Mucosa of gallbladder (tissue), 1 donor: Measurements from ENCODE around the gene AP2A2. TPM values are rescaled to one million over a fixed set of nuclear protein-coding genes. Genes with fewer than 3 reads are reported as not detected.

Experiments
- DNase-seq: peaks from one replicate; pipeline ENCODE4 v3.0.0-alpha.2; 2020; ENCODE audit warnings: low spot score
- total RNA-seq: library from RNA; stranded (reverse); gene quantifications from one replicate; pipeline ENCODE4 v1.2.1, GENCODE V29; 2021
- donor health status: DM: no; HTN: no; CAD: no.

AP2A2 gene
- 91.8 TPM for total RNA-seq

DNA sequence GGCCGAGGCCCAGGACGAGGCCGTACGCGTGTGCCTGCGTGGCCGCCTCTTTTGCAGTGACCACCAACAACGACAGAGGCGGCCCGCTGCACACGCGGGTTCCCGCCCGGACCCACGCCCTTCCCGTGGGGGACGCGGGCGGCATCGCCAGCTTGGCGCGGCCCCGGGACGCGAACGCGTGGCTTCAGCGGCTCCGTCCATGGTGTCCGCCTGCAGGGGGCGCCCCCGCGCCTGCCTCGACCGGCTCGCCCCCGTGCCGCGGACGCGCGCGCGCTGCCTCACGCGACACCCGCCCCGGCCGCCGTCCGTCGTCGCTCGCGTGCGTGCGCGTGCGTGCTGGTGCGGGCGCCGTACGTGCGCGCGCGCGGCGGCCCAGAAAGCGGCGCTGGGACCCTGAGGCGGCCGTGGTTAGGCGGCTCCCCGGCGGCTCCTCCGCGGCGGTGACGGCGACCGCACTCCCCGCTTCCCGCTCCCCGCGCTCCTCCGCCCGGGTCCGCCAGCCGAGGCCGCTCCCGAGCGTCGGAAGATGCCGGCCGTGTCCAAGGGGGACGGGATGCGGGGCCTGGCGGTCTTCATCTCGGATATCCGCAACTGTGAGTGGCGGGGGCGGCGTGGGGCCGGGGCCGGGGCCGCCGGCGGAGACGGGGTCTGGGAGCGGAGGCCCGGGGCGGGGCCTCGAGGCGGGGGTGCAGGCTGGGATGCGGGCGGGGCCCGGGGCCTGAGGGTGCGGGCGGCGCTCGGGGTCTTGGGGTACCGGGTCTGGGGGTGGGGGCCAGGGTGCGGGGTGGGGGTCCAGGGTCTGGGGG lies at the start of gene AP2A2:
AP2A2 (plus strand) TSS at position 375 of the 806 bp plus-strand sequence; CDS start at position 527, 152 bp downstream.
- DNase-seq = peak; percentile 90

DNA sequence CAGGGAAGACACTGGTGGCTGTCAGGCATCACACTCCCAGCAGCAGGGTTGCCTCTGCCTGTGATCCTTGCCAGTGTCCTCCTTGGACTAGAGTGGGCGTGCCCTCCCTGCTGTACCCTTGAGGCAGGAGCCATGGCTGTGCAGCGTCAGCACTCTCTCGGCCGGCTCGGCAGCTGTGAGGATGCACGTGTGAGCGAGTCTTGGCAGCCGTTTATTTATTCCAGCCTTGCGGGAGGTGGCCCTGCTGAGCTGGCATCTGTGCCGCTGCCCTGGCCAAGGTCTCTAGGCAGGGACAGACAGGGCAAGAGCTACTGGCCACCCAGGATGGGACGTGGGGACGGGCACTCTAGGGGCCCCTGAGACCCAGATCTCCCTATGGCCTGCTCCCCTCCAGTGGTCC lies 49.1 kb upstream of the AP2A2 start:
- DNase-seq = peak; percentile 25

DNA sequence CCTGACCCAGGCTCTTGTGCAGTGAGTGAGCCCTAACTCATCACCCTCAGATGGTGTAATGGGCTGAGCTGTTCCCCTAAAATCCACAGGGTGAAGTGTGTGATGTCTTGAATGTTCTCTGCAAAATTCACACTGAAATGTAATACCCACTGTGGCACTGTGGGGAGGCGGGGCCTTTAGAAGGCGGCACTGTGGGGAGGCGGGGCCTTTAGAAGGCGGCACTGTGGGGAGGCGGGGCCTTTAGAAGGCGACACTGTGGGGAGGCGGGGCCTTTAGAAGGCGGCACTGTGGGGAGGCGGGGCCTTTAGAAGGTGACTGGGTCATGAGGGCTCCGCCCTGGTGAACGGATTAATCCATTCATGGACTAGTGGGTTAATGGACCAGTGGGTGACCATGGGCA lies 48.1 kb upstream of the AP2A2 start:
- no peak for DNase-seq

DNA sequence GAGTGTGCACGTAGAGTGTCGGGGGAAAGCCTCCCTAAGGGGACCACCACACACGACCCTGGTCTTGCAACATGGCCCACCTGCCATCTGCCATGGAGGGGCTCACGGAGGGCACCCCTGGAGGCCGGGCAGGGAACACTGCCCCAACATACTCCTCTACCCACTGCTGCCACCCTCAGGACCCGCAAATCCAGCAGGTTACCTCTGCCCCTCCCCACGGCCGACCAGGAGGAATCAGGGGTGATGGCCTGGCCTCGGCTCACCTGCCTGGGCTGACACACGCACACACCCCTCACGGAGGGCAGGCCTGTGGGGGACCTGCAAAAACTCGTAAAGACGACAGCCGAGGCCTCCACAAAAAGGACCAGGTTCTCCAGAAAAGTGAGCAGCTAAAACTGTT lies 45.2 kb upstream of the AP2A2 start:
- DNase-seq = no peak

DNA sequence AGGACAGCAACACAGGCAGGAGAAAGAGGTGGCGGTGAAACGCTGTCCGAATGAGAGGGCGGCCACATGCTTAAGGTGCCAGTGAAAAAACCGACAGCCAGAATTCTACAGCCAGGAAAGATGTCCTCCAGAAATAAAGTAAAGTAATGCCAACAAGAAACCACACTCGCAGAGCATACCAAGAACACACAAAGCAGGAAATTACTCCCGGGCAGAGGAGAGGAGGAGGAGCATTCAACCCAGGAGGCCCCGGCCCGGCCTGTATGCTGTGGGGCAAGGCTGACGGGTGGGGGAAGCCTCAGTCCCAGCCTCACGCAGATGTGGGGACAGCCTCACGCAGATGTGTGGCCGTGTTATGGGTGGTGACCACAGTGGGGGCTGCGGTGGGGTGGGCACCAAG lies 43.1 kb upstream of the AP2A2 start:
- DNase-seq = no peak

DNA sequence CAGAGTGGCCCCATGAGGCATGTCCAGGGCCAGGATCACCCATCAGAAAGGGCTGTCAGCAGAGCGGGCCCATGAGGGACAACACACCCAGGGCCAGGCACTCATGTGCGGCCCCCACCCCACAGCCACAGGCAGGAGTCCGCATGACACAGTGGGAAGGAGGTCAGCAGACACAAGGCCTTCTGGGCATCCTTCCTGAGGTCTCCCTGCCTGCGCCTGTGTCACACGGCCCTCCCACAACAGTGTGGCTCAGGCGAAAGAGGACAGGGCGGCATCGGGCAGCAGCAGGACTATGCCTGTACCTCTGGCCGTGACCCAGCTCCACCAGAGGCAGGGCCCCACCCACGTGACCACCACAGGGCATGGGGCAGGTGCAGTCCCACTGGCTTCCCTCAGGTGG lies 42.1 kb upstream of the AP2A2 start:
- no peak for DNase-seq

DNA sequence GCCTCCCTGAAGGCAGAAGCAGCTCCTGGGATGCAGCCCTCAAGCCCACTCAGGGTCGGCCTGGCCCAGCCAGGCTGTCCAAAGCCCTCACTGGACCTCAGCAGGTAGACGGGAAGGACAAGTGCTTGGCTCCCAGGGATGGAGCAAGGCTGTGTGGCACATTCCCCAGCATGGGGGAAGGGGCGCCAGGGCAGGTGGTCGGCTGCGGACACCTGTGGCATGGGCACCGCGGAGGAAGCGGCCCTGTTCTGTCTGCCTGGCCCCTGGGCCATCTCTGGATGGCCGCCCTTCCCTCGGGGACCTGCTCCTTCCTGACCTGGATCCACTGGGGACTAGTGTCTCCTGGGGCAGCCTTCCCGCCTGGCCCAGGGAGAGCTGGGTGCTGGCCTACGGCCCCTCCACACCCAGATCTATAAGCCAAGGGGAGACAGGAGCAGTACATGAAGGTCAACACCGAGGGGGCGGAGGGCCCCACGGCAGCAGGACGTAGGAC lies 41.0 kb upstream of the AP2A2 start:
- no peak for DNase-seq

DNA sequence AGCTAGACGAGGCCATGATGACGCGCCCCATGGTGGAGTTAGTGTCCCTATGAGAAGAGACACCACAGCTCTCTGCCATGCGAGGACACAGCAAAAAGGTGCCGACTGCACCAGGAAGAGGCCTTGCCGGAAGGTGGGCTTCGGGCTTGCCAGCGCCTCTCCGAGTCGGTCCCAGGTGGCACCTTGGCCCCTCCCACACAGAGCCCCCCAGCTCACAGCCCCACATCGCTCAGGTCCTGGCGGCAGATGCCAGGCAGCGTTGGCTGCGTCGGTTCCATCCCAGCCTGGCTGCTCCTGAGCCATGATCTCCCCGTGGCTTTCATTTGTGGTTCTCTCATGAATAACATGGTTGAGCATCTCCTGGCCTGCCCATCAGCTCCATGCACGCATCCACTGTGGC lies 39.1 kb upstream of the AP2A2 start:
- no peak for DNase-seq

DNA sequence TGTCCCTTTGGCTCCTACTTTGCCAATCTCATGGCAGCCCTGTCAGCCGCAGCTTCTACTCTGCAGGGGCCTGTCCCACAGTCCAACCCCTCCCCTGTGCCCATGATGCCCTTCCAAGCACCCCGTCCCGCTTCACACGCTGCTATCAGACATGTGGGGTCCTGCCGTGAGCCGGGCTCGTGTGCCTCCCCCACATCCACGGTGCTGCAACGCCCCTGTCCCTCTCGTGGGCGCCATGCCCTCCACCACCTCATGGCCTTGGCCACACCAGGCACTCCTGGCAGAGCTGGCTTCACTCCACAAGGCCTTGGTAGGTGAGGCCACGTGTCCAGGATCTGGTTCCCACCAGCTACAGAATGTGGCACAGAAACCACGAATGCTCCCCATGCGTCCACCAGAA lies 38.1 kb upstream of the AP2A2 start:
- DNase-seq = no peak

DNA sequence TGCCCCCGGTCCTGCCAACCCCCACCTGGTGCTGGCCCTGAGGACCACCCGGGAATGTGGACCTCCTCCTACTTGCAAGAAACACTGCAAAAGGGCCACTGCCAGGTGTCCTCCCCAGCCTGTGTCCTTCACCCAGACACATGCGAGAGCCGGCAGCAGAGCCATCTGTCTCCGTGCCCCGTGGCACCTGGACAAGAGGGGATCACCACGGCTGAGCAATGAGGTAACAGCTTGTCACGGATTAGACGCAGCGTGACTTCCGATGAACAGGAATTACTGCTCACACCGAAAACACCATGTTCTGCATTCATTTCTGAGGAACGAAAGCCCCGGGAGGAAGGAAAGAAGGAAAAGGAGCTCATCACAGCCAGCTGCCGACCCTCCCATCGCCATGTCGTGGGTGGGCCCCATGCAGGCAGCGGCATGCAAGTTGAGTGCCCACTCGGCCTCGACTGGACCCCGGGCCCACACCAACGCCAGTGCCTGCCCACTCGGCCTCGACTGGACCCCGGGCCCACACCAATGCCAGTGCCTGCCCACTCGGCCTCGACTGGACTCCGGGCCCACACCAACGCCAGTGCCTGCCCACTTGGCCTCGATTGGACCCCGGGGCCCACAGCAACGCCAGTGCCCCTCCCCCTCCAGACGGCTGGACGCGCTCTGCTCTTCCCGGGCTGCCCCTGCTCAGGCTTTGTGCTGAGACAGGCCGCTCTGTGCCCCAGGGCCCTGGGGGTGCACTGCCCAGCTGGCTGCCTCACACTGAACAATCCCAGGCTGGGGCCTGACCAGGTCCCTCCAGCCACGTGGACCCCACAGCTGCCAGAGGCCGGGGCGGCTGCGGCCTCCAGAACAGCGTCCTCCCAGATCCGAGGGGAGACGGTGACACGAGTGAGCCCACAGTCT lies 37.1 kb upstream of the AP2A2 start:
- DNase-seq = no peak

DNA sequence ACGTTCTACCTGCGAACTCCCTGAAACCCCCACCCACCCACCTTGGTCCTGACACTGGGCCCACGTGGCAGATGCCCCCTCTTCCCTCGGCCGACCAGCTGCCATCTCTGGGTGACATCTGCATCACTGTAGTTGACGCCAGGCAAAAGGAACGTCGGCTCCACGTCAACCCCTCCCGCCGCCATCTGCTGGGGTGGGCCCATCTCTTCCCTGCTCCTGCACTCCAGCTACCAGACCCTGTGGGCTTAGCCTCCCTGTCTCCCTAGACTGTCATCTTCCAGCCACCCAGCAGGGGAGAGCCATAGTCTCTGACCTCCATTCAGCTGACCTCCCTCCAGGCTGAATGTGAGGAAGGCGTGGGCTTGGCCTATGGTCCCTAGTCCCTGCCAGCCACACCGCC lies 36.4 kb upstream of the AP2A2 start:
- no peak for DNase-seq

DNA sequence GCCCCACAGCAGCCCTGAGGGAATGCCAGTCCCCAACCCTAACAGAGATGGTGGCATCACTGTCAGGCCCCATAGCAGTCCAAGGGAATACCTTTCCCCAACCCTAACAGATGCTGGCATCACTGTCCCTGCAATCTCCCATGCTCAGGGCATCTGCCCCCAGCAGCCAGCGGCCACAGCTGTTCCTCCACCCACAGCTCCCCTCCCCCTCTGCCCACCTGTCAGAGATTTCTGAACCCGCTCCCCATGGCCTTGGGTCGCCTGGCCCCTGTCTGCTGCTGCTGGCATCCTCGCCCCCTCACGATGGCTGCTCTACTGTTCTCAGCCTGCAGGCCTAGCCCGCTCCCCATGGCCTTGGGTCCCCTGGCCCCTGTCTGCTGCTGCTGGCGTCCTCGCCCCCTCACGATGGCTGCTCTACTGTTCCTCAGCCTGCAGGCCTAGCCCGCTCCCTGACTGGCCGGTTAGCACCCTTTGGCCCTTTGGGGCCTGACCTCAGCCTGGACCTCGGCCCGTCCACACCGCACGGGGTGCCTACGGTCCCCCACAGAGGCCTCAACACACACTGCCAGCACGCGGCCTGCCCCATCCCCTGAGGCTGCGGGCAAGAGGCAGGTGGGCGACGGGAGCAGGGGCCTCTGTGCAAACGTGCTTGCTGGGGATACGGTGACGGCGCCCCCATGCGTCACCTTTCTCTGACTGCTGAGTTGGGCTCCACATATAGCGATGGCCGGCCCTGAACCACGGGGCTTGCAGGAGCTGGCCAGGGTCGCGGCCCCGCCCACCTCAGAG lies 35.8 kb upstream of the AP2A2 start:
- DNase-seq = no peak

DNA sequence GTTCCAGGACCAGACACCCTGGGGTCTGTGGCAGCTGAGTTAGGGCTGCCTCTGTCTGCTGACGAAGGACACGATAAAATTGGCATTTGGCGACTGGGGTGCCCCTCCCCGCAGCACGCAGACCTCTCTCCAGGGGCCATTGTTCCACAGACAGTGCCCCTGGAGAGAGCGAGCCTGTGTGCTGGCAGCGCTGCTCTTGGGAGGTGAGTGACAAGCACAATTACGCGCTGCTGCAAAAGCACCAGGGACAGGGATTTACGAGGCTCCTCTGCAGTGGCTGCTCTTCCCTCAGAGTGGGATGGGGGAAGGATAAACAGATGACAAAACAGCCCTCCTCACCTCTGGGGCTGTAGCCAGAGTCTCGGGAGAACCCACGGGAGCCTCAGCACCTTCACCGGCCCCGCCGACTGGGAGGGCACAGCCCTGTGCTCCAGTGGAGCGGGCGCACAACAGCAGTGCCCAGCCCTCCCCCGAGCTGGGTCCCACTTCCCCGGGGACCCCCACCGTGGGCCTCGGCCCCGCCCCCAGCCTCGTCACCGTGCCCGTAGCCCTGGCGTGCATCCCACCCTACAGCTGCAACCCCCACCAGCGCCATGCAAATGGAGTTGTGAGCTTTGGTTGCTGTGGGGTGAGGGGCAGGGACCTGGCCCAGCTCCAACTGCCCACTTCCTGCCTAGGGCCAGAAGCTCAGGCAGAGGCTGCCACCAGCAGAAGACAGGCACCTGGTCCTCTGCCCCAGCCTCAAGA lies 34.7 kb upstream of the AP2A2 start:
- no peak for DNase-seq

DNA sequence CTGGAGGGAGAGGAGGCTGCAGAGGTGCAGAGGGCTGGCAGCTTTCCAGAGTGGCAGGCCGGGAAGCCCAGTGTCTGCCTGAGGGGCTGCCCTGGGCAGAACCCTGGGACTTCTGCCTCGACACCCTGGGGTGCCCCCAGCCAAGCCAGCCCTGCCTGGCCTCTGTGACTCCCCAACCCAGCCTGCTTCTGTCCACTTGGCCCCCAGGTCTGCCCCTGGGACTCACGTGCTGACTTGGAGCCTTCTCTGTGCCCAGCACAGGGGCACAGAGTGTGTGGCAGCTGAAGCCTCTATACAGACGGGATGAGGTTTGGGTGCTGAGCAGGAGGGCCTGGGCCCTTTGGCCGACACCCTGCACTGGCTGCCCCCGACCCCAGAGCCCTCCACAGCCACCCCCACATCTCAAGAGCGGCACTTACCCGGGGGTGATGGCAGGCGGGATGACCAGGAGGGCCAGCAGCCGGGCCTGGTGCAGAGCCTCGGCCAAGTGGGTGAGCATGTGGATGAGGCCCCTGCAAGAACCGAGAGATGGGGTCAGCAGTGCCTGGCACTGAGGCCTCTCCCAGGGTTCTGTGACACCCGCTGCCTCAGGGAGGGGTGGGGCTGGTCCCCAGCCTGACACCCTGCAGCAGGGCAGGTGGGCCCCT lies 32.5 kb upstream of the AP2A2 start:
- no peak for DNase-seq

DNA sequence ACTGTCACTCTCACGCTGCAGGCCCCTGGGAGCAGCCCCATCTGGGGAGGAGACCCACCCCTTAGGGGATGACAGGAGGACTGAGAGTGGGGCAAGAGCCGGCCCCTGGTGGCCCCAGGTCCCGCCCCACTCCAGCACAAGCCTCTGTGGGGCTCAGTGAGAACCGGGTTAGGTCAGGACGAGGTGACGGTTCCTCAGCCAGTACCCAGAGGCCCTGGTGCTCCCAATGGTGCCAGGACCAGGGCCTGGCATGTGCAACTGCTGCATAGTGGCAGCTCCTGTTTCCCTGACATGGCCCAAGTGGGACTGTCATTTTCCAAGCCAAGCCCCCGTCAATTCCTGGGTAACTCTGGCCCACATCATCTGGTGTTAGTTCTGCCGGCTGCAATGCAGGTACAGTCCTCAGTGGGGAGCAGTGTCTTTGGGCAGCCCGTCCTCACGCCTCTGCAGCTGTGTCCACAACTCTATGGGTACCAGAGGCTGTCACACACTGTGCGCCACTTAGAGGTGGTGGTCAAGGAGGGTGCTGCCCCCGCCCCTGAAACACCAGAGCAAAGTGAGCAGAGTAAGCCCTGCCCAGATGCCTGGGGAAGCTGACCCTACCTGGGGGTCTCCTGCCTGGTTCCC lies 31.0 kb upstream of the AP2A2 start:
- DNase-seq = no peak

DNA sequence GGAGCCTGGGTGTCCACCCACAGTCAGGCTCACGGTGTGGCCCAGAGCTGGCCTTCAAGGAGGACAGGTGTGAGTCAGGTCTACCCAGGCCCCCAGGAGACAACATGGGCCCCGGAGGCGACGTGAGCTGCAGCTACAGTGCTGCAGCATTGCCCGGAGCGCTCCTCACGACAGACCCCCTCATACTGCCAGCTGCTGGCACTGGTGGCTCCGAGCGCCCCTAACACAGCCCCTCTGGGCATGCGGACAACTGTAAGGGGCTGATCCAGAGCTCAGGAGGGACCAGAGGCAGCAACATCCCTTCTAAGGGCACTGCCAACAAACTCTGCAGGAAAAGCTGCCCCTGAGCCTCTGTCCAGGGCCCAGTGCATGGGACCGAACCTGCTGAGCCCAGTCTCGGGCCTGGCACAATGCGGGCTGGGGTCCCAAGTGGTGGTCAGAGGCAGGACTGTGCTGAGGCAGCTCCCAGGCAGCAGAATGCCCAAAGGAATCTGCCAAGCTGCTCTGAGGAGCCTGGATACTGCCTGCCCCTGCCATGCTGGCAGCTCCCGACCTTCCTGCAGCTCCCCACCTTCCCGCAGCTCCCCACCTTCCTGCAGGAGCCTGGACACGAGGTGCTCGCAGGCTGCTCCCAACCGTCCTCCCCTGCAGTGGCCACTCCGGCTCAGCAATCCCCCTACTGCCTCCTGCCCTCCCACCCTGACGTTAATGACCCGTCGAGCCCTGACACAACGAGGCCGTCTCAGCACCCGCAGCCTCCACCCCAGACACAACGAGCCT lies 30.1 kb upstream of the AP2A2 start:
- no peak for DNase-seq

DNA sequence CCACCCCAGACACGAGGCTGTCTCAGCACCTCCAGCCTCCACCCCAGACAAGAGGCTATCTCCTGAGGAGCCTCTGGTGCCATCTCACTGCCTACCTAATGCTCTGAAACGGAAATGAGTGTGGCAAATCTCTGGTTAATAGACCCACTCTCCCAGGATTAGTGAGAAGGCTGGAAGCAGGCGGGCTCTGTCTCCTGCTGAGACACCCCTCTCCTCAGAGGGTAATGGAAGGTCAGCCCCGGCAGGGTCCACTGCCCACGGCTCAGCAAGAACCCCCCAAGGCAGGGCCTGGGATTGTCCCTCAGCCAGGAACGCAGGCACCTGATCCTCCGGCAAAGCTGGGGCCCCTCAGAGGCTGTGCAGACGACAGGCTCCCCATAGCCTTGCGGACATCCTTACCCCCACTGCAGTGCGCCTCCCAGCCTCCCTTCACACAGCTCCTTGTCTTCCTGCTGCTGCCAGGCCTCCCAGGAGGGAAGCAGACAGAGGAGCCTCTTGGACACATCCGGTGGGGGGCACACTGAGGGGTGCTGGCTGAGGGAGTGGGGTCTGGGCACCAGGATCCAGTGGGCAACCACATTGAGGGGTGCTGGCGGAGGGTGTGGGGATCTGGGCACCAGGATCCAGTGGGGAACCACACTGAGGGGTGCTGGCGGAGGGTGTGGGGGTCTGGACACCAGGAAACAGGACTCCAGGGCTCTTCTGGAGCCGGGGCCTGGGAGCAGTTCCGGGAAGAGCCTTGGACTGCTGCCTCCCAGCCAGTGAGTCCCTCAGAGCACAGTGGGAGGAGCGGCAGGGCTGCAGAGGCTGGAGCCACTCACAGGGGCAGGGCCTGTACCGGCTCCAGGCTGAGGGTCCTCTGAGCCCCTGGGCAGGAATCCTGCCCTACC lies 28.2 kb upstream of the AP2A2 start:
- DNase-seq = no peak

DNA sequence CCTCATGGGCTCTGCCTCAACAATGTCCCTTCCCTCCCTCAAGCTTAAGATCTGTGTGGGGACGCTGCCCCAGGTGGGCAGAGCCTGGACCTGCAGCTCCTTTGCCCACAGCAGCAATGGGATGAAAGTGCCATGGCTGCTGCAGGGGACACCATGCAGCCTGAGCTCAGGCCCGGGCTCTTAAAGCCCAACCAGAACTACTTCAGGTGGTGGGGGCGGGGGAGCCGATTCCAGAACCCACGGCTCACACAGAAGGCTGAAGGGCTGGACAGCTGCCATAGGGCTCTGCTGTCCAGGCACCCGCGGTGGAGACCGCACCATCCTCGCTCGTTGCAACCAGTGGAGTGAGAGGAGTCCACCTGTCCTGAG lies 27.5 kb upstream of the AP2A2 start:
- no peak for DNase-seq
